Dermis blood vessel endothelial cell (primary cell): Measurements from ENCODE around the gene RTL5. TPM values are rescaled to one million over a fixed set of nuclear protein-coding genes. Genes with fewer than 3 reads are reported as not detected.
"Not testable (repeated sequence)": the region's sequence is repeated elsewhere in the genome, so short reads cannot be mapped to it uniquely, and the experiment has no call there.

ENCODE experiments used
- DNase-seq: peaks from one replicate; pipeline ENCODE4 v3.0.0; 2010
- total RNA-seq: library from RNA; depleted of rRNA; stranded (reverse); fragments of >200 nt; gene quantifications from 2 replicates; pipeline ENCODE4 v1.2.3, GENCODE V29; 2014

RTL5 gene
- total RNA-seq, result 0.47 and 0.51 TPM in 2 replicates

DNA sequence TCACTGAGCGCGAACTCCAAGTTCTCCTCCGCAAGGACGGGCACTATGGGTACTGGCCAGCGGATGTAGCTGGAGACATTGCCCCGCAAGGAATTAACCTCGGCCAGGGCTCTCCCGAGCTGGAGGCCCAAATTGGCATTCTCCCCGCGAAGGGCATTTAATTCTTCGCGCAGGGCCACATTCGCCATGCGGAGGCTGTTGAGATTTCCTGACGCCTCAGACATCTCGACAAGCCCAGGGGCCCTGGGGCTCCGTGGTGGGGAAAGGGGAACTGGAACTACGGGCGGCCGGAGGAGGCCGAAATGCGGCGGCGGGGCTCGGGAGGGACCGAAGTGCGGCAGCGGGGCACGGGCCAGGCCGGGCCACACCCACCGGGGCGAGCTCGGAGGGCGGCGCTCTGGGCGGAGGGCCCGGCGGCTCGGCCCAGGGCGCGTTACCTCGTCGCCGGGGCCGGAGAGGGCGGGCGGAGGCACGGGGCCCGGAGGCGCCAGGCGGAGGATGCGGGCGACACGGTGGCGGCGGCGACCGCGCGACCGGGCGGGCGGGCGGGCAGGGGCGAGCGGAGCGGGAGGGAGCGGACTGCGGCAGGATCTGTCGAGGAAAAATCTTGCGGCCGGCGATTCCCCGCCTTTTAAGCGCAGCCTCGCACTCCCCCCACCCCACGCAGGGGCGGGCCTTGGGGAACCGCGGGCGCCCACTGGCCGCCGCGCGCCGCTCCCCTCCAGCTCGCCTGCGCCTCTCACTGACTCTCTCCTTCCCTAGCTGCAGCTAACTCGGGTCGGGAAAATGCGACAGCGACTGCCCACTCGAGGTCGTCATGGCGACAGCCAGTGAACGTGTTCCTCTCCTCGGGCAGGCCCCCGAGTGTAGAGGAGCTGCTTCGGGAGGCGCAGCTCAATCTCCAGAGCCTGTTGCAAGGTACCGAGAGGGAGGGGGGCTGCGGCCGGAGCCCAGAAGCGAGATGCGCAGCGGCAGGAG, at the start of gene RTL5:
Gene RTL5 (minus strand): TSS at position 599 of the 978 bp plus-strand sequence.
- peak; percentile 78 for DNase-seq

DNA sequence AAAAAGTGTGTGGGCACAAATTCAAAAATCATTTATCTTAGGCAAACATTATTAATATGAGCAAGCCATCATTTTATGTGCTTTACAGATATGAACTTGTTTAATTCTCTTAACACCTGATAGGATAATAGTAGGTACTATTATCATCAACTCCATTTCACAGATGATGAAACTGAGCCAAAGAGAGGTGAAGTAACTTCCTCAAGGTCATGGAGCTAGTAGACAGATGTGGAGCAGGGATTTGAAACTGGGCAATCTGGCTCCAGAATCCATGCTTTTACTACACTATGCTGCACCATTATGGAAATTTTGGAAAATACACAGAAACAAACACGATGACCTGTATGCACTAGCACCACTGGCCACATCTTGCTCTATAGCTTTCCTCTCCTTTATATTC, 48.8 kb upstream of the RTL5 start:
- no peak for DNase-seq

DNA sequence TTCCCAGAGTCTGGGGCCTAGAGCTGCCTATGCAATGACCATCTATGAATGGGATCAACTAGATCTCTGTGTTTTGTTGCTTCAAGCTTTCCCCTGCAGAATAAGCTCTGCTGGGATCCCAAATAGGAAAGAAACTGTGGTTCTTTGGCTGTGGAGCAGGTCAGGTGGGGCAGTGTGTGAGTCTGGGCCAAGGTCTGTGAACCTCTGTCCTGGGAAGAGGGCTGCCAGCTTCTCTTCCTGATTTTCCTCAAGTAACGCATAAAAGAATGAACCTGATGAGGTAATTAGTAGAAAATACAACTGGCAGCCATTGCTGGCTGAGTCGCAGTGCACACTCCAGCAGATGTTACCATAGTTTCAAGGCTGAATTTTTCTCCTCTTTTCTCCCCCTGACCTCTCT, 45.3 kb upstream of the RTL5 start:
- peak; percentile 6 for DNase-seq

DNA sequence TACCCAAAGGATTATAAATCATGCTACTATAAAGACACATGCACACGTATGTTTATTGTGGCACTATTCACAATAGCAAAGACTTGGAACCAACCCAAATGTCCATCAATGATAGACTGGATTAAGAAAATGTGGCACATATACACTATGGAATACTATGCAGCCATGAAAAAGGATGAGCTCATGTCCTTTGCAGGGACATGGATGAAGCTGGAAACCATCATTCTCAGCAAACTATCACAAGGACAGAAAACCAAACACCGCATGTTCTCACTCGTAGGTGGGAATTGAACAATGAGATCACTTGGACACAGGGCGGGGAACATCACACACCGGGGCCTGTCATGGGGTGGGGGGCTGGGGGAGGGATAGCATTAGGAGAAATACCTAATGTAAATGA, 44.6 kb upstream of the RTL5 start:
- DNase-seq, result not testable (repeated sequence)

DNA sequence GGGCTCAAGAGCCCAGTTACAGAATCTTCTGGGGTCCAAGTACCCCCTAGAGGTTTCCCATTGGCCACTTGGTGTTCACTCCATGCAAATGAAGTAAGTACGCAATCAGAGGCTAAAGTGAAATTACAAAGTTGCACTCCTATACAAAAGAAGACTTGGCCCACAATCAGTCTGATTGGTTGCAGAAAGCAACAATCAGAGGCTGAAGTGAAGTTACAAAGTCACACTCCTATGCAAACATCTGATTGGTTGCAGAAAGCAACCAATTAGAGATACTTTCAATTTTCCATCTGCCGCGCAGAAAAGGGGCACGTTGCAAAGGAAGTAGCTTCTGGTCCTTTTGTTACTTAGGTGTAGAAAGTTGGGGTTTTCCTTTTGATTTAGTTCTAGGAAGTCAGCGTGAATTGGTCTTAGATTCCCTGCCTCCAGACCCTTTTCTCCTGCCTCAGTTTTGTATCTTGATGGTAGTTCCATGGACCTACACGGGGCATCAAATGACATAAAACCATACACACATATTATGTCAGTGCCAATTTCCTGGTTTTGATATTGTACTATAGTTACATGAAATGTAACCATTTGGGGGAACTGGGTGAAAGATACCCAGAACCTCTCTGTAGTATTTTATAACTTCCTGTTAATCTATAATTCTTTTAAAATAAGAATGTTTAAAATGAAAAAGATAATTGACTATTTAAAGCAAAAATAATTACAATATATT, 37.5 kb upstream of the RTL5 start:
- peak; percentile 46 for DNase-seq

DNA sequence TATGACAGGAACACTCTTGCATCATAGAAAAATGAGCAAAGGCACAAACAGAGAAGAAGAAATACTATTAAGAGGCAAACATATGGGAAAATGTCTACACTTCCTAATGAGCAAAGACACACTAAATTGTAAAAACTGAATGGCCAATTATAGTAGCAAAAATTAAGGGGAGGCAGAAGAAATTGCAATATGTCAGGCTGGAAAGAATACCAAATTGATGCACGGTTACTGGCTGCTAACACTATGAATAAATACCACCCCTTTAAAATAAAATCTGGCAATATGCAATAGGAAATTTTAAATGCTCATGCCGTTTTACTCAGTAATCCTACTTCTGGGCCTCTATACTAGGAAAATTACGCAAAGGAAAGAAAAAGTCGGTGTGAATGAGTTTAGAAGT, 33.8 kb upstream of the RTL5 start:
- DNase-seq, result no peak

DNA sequence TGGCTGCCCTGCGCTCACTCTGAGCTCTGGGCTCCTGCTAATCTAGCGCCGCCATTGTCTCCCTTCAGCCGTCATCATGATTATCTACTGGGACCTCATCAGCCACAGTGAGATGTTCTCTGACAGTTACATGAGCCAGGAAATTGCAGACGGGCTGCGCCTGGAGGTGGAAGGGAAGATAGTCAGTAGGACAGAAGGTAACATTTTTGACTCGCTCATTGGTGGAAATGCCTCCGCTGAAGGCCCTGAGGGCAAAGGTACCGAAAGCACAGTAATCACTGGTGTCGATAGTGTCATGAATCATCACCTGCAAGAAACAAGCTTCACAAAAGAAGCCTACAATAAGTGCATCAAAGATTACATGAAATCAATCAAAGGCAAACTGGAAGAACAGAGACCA, 28.1 kb upstream of the RTL5 start:
- DNase-seq, result no peak

DNA sequence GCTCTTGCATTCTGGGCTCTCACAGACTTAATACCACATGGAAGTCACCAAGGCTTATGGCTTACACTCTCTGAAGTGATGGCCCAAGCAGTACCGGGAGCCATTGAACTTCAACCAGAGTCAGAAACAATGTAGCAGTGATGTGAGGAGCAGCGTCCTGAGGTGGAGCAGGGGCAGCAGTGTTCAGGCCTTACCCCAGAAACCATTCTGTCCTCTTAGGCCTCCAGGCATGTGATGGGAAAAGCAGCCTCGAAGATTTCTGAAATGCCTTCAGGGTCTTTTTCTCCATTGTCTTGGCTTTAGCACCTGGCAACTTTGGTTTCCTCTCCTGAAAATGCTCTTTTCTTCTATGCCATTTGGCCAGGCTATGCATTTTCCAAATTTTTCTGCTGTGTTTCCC, 27.1 kb upstream of the RTL5 start:
- no peak for DNase-seq

DNA sequence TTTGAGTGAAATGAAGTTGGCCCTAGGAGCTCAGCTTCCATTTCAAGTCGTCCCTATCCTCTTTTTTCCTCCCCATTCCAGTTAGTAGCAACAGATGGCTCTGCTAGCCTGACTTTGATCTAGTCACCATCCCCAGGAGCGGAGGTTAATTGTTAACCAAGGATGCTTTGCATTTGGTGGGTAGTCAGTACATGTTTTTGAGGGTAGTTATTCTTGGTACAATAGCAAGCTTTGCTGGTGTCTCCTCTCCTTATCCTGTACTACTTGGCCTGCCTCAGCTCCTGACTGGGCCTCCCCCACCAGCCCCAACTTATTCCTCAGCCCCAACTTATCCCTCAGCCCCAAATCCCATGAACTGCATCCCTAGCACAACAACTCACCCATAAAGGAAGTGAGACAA, 14.8 kb upstream of the RTL5 start:
- no peak for DNase-seq

DNA sequence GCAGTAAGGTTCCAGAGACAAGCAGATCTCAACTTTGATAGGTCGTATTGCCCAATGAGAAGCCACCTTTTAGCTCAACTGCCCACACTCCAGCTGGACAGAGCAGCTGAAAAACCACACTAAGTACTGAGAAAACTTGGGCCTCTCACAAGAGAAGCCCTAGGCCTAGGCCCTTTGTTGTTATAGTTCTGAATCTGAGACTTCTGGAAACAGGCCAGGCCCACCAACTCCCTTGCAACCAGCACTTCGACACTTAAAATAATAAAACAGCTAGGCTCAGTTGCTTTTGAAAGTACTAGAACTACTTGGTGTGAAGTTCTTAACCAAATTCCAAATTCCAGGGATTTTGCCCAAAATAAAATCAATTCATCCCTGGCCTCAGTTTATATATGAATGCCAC, 13.5 kb upstream of the RTL5 start:
- DNase-seq, result no peak

DNA sequence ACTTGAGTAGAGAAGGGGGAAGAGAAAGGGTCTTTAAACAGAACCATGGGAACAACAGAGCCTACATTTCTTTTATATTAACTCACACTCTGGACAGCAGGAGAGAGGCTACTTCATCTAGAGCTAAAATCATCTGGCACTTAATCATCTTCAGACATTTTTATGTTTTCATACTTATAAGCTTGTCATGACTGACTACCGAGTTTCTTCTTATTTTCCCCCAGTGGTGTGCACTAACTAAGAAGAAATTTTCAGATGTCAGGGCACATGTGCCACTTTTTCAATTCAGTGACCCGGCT, 11.8 kb upstream of the RTL5 start:
- DNase-seq, result no peak

DNA sequence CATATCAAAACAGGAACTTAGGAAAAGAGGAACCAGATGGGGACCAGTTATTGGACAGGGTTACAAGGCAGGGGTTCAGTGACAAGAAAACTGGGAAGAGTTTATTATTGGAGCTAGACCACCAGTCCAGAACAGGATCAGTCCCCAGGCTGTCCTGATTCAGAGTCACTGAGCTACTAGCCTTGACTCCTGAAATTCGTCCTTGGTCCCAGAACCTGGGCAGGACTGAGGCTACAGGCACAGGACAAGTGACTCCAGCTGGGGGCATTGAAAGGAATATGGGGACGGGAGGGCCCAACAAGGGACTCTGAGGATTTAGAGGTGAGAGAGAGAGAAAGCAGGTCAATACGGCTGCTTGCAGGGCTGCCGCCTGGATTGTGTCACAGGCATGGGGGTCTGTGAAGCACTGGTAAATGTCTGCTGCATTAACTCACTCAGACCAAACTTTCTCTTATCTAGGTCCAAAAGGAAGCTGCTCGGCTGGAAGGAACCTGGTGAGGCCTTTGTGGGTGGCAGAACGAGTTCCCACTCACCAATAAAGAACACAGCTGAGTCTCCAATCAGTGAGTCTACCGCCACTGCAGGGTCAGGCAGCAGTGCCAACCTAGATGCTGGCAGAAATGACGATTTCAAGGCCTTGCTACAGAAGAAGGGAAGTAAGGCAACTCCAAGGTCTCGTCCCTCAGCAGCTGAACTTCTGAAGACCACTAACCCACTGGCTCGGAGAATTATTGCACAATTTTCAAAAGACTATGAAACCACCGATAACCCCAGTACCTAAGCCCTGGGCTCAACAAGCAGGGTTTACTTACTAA, 11.3 kb upstream of the RTL5 start:
- DNase-seq, result no peak

DNA sequence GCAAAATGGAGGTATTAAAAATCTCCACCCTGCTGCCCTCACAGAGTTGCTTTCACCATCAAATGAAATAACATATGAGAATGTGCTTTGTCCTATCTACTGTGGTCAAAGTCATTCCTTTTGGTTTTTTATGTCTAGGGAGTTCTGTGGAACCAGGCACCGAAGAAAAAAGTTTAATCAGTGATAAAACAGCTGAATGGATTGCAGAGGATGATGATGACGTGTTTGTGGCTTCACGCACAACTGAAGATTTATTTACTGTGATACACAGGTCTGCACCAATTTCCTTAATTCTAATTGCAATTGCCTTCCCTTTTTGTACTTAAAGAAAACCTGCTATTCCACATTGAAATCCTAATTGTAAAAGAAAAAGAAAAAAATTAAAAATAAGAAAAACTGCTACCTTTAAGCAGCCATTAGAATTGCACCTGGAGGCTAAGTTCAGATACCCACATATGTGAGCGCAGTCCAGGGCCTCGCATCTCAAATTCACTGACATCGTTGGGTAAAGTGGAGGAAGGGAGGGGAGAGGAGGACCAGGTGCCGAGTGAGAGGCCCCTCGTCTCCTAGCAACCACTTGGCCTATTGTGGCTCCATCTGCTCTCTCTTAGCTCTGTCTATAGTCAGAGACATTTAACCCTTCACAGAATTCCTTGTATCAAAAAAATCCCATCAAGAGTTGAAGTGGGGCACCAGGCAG, 10.5 kb upstream of the RTL5 start:
- no peak for DNase-seq

DNA sequence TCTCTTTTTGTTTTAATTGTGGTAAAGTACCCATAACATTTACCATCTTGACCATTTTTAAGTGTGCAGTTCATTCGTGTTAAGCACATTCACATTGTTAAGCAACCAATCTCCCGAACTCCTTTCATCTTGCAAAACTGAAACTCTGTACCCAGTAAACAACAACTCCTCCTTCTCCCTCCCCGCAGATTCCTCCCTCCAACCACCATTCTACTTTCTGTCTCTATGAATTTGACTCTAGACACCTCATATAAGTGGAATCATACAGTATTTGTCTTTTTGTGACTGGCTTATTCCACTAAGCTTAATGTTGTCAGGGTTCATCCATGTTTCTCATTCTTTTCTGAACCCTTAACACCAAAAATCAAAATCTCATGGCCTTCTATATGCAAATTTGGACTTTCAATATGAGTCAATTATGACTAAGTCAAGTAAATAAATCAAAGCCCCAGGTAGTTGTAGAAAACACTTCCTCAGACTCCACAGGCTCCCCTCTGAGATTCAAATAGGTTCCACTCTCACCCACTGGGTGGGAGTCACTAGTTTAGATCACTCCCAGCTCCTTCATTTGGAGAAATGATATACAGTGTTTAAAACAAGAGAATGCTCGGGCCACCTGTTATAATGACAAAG, 9.8 kb upstream of the RTL5 start:
- no peak for DNase-seq

DNA sequence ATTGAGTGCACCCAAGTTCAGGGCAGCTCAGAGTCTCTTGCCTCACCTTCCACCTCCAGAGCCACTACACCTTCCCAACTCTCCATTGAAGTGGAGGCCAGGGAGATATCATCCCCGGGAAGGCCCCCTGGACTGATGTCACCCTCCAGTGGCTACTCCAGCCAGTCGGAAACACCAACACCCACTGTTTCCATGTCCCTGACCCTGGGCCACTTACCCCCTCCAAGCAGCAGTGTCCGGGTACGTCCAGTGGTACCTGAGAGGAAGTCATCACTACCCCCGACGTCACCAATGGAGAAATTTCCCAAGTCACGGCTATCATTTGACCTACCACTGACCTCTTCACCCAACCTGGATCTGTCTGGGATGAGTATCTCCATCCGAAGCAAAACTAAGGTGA, 7.8 kb upstream of the RTL5 start:
- DNase-seq, result no peak

DNA sequence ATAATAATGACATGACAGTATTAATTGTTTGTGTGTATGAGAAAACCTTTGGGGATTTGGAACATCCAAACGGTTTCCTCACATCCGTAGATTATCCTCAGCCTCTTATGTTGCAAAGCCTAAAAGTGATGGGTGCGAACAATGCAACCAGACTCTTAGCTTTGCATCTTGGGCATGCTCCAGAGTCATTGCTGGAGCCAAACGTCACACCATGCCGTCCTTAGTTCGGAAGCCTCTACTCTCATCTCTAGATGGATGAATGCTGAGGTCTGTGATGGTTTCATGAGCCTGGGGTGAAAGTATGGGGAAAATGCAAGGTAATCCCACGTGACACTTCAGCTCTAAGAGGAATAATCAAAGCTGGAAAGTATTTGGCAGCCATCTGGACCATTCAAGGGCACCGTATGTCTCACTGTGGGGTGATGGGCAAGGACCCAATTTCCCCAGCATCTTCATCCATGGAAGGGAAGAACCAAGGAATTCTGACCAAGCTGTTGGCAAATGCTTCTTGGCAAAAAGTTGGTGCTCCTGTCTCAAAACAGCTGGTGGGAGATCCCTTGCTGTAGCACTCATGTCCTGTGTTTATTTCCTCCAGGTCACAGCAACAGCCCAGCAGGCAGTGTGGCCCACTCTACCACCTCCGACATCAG, 6.3 kb upstream of the RTL5 start:
- DNase-seq, result no peak

DNA sequence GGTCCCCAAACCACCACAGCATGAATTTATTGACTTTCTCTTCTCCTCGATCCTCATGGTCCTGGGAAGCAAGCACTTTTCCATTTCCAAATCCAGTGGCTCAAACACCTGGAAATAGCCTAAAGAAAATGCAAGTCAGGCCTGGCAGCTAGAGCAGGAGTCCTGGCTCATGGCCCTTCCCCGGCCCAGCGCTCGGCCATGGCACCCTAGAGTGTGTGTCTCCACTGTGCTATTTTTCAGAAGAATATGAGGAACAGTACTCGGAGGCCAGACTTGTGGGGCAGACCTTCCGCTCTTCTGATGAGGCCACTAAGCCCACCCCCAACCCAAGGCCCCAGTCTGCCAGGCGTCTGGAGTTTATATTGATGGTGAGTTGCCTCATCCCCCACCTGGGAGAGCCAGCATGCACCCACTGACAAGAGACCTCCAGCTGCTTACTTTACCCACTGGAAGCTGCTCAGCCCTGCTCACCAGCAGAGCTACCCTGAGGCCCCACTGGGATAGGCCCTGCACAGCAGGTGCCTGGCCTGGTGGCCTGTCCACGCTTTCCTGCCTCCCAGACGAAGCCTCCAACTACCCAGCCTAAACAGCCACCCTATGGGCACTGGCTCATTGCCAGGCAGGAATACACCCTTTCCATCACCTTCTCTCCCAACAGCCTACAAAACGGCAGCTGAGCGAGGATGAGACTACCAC, 2.3 kb upstream of the RTL5 start:
- DNase-seq, result no peak

DNA sequence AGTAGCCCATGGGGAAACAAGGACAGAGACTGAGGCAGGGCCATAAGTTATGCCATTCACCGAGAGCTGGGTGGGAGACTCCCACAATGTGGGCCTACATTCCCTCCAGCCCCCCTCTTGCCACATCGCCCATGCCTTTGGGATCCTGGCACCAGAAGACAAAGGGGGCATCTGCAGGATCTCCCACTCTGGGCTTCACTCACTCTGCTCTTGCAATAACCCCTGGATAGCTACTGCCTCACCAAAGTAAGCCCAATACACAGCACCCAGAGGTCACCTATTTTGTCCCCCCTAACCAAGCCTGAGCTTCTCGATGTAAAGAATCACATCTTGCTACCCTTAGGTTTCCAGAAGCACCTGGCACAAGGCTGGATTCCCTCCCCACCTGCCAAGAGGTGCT, 741 bp upstream of the RTL5 start:
- no peak for DNase-seq

DNA sequence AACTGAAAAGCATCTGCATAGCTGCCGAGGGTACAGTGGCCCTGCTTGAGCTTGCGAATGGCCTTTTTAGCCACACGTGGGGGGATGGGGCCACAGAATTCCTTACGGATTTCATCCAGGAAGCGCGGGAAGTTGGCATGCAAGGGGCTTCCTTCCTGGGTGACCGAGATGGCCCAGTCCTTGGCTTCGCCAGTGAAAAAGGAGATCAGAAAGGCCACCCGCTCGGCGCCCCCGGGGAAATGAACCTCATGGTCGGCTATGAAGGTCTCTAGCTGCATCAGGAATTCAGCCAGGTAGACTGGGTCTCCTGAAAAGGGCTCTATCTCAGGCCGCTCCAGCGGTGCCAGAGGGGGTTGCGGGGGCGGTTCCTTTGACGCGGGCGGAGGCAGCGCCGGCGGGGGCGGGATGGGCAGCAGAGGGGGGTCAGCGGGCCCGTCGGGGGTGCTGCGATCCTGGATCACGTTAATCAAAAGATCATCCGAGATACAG, 909 bp downstream of the RTL5 start:
- DNase-seq, result no peak

DNA sequence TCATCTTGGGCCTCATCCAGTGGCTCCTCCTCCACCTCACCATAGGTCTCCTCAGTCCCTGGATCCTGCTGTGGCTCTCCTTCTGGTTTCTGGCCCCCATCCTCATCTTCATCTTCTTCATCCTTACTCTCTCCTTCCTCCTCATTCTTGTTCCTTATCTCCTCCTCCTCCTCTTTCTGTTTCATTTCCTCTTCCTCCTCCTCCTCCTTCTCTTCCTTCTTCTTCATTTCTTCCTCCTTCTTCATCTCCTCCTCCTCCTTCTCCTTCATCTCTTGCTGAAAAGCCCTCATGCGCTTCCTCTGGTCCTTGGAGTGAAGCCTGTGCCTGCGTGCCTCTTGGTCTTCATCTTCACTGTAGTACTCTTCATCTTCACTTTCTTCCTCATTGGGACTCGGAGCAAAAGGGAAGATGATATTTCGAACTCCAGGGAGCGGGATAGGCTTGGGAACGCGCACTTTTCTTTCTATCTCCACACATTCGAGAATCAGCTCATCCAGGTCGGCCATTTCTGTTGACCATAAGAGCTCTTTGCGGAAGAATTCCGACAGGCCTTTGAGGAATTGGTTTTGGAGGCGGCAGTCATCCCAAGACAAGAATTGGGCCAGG, 1.5 kb downstream of the RTL5 start:
- DNase-seq, result no peak
